Testis (tissue), 2 donors: ENCODE measurements around the gene SIPA1.

ENCODE experiments used
- POLR2A ChIP-seq: fragments of 450-650 bp; IDR thresholded peaks from one replicate; pipeline ENCODE4 v1.6.1; 2017; ENCODE audit warnings: antibody characterized with exemption, mild to moderate bottlenecking, moderate library complexity
- TF ChIP-seq, protein P1 (sequence below), 3 experiments: fragments of 450-650 bp in 2 of 3; fragments of 200-600 bp in 1 of 3; sonication (generic) in 1 of 3; IDR thresholded peaks; one replicate each; pipeline ENCODE4 v1.5.1; 2016 to 2019; ENCODE audit warnings: antibody characterized with exemption in 3 of 3, mild to moderate bottlenecking in 2 of 3, moderate library complexity in 1 of 3

DNA sequence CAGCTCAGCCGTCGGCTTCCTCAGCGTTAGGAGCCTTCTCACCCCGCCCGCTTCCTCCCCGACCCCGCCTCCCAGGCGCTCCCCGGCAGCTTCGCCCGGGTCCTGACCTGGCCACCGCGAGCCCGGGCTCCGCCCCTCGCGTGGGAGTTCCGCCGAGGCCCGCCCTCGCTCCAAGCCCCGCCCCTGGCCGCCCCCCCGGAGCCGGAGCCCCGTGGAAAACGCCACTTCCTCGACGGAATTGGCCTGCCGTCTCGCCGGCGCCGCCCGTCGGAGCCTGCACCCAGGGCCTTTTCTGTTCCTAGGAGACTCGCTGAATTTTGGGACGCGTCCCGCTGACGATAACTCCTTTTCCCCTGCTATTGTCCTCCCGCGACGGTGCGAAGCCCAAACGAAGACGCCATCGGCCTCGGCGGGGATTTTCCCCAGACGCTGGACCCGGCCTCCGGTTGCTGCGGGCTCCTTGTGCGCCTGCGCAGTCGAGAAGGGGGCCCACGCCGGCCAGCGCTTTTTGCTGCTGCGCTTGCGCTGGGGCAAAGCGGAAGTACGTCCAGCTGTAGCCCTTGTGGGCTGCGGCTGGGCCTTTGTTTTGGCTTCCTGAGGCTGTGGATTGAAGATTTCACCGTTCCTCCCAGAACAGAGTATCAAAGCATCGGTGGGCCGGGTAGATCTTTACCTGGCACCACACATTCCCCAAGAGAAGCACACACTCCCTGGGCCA, 14.8 kb downstream of the SIPA1 start:
- TF ChIP-seq, protein P1, sequence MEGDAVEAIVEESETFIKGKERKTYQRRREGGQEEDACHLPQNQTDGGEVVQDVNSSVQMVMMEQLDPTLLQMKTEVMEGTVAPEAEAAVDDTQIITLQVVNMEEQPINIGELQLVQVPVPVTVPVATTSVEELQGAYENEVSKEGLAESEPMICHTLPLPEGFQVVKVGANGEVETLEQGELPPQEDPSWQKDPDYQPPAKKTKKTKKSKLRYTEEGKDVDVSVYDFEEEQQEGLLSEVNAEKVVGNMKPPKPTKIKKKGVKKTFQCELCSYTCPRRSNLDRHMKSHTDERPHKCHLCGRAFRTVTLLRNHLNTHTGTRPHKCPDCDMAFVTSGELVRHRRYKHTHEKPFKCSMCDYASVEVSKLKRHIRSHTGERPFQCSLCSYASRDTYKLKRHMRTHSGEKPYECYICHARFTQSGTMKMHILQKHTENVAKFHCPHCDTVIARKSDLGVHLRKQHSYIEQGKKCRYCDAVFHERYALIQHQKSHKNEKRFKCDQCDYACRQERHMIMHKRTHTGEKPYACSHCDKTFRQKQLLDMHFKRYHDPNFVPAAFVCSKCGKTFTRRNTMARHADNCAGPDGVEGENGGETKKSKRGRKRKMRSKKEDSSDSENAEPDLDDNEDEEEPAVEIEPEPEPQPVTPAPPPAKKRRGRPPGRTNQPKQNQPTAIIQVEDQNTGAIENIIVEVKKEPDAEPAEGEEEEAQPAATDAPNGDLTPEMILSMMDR (IDR thresholded peaks at IDR 0.05) = no peak
- TF ChIP-seq POLR2A = no peak
